ENCODE measurements around the gene AATF.

DNA sequence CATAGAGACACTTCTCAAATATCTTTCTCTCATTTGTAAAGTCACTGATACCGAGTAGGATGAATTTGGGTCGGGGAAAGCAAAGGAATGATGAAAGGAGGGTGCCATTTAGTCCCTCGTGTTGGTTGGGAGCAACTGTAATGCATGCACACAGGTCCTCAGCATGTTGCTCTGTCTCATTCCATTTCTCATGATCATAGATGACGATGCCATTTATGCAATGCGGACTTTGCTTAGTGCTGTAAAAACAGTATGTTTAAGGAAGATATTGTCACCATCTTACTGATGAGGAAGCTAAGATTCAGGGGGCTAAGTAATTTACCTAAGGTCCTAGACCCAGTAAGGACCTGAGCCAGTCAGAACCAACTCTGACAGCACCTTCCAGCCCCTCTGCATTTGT lies 100.1 kb downstream of the AATF start:
- TF ChIP-seq, protein P1, sequence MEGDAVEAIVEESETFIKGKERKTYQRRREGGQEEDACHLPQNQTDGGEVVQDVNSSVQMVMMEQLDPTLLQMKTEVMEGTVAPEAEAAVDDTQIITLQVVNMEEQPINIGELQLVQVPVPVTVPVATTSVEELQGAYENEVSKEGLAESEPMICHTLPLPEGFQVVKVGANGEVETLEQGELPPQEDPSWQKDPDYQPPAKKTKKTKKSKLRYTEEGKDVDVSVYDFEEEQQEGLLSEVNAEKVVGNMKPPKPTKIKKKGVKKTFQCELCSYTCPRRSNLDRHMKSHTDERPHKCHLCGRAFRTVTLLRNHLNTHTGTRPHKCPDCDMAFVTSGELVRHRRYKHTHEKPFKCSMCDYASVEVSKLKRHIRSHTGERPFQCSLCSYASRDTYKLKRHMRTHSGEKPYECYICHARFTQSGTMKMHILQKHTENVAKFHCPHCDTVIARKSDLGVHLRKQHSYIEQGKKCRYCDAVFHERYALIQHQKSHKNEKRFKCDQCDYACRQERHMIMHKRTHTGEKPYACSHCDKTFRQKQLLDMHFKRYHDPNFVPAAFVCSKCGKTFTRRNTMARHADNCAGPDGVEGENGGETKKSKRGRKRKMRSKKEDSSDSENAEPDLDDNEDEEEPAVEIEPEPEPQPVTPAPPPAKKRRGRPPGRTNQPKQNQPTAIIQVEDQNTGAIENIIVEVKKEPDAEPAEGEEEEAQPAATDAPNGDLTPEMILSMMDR (IDR thresholded peaks at IDR 0.05) = no peak
- no peak for TF ChIP-seq POLR2A (IDR thresholded peaks at IDR 0.05)
